Coronary artery (tissue), 2 donors: ENCODE results near the gene KCNAB1.

Experiments
- DNase-seq: peaks from one replicate; pipeline ENCODE4 v3.0.0-alpha.2; 2017; ENCODE audit warnings: low spot score
- H3K27ac ChIP-seq, 2 donors: fragments of 200-600 bp; sonication (generic); one replicate each; pipeline ENCODE4 v1.5.1; 2016 to 2019
- H3K4me3 ChIP-seq: fragments of 200-600 bp; sonication (generic); 2 replicates; pipeline ENCODE4 v1.5.1; 2016; ENCODE audit warnings: mild to moderate bottlenecking, moderate library complexity
- CTCF ChIP-seq: fragments of 200-600 bp; sonication (generic); IDR thresholded peaks from one replicate; pipeline ENCODE4 v1.5.1; 2019; ENCODE audit warnings: antibody characterized with exemption

KCNAB1 gene

GRCh38 chr3:156250550-156250949, 130.2 kb downstream of the KCNAB1 start:
- no peak overlapping the region for H3K27ac ChIP-seq
- no peak for DNase-seq
- TF ChIP-seq CTCF = no peak
- H3K4me3 ChIP-seq = no peak overlapping the region

GRCh38 chr3:156251424-156251823, 131.0 kb downstream of the KCNAB1 start:
- H3K27ac ChIP-seq = no peak overlapping the region
- H3K4me3 ChIP-seq = no peak overlapping the region
- no peak for TF ChIP-seq CTCF
- no peak for DNase-seq

- TF ChIP-seq CTCF = no peak
These were observed 132.3 kb downstream of the KCNAB1 start for GRCh38 chr3:156252656-156253055.

GRCh38 chr3:156253150-156253549, 132.8 kb downstream of the KCNAB1 start:
- no peak for TF ChIP-seq CTCF
- H3K4me3 ChIP-seq = no peak overlapping the region
- DNase-seq = no peak
- H3K27ac ChIP-seq = no peak overlapping the region

More at GRCh38 chr3:156252656-156253055, 132.3 kb downstream of the KCNAB1 start:
- Histone ChIP-seq H3K27ac (no peak overlapping the region), H3K4me3 (no peak overlapping the region)
- DNase-seq = no peak

- DNase-seq = no peak
- H3K4me3 ChIP-seq = no peak overlapping the region
- TF ChIP-seq CTCF = no peak
- H3K27ac ChIP-seq = no peak overlapping the region
These were observed 135.9 kb downstream of the KCNAB1 start for GRCh38 chr3:156256256-156256655.

- H3K4me3 ChIP-seq = no peak overlapping the region
- TF ChIP-seq CTCF = no peak
- DNase-seq = no peak
- H3K27ac ChIP-seq = no peak overlapping the region
These were observed 136.6 kb downstream of the KCNAB1 start for GRCh38 chr3:156256945-156257344.

- TF ChIP-seq CTCF = no peak
- Histone ChIP-seq H3K4me3 (no peak overlapping the region), H3K27ac (no peak overlapping the region)
- DNase-seq = no peak
These were observed 137.9 kb downstream of the KCNAB1 start for GRCh38 chr3:156258301-156258700.
